C4-2B (cell line): ENCODE data around the gene TCAP.

Experiments
- H3K27ac ChIP-seq: fragments of 450-650 bp; 2 replicates; pipeline ENCODE4 v1.5.1; 2017
- ZFX ChIP-seq: fragments of 450-650 bp; IDR thresholded peaks from 2 replicates; pipeline ENCODE4 v1.6.1; 2017
- TF ChIP-seq, protein P1 (sequence below): fragments of 450-650 bp; conservative IDR thresholded peaks from 2 replicates; pipeline ENCODE4 v1.5.1; 2017; ENCODE audit warnings: mild to moderate bottlenecking

TCAP gene

DNA sequence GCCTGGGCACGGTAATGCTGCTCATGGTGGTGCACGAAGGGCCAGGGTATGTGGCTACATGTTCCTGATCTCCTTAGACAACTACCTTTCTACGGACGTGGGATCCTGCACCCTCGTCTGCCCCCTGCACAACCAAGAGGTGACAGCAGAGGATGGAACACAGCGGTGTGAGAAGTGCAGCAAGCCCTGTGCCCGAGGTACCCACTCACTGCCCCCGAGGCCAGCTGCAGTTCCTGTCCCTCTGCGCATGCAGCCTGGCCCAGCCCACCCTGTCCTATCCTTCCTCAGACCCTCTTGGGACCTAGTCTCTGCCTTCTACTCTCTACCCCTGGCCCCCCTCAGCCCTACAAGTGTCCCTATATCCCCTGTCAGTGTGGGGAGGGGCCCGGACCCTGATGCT lies 46.7 kb downstream of the TCAP start:
- no peak for TF ChIP-seq ZFX
- TF ChIP-seq, protein P1, sequence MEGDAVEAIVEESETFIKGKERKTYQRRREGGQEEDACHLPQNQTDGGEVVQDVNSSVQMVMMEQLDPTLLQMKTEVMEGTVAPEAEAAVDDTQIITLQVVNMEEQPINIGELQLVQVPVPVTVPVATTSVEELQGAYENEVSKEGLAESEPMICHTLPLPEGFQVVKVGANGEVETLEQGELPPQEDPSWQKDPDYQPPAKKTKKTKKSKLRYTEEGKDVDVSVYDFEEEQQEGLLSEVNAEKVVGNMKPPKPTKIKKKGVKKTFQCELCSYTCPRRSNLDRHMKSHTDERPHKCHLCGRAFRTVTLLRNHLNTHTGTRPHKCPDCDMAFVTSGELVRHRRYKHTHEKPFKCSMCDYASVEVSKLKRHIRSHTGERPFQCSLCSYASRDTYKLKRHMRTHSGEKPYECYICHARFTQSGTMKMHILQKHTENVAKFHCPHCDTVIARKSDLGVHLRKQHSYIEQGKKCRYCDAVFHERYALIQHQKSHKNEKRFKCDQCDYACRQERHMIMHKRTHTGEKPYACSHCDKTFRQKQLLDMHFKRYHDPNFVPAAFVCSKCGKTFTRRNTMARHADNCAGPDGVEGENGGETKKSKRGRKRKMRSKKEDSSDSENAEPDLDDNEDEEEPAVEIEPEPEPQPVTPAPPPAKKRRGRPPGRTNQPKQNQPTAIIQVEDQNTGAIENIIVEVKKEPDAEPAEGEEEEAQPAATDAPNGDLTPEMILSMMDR = no peak

DNA sequence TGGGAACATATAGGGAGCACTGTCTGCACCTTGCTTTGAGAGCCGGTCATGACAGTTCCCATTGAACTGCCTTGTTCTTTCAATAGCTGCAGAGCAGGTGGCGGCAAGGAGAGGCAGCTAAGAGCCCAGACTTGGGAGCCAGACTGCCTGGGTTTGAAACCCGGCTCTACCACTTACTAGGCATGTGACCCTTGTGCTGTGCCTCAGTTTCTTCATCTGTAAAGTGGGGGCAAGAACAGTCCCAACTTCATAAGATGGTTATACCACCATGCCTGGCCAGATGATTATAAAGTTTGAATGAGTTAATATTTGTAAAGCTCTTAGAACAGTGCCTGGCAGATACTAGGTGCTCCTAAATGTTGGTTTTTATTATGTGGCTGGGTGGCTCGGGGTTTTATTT lies 49.1 kb downstream of the TCAP start:
- no peak overlapping the region for H3K27ac ChIP-seq
- TF ChIP-seq ZFX = no peak
- TF ChIP-seq, protein P1 = no peak

More for the DNA sequence above, 46.7 kb downstream of the TCAP start:
- H3K27ac ChIP-seq = no peak overlapping the region

DNA sequence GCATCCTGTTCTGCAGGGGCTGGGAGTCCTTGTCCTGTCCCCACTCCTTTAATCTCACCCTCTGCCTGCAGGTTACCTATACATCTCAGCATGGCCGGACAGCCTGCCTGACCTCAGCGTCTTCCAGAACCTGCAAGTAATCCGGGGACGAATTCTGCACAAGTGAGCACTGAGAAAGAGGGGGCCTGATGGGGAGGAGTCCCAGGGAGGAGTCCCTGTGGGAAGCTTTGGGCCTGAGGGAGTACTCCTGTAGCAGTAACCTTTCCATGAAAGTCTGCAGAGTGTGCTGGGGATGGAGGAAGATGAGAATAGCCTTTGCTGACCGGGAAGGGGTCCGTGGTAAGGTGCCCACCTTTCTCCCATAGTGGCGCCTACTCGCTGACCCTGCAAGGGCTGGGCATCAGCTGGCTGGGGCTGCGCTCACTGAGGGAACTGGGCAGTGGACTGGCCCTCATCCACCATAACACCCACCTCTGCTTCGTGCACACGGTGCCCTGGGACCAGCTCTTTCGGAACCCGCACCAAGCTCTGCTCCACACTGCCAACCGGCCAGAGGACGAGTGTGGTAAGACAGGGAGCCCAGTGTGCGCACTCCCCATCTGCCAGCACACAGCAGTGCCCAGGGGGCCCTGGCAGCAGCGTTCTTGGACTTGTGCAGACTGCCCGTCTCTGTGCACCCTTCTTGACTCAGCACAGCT lies 50.4 kb downstream of the TCAP start:
- no peak overlapping the region for H3K27ac ChIP-seq
- TF ChIP-seq ZFX = no peak
- TF ChIP-seq, protein P1 = no peak
